GM19025 (cell line): ENCODE data around the gene SYMPK.
A peak's percentile ranks its signal among the peaks of the same experiment; 100 is the strongest.

Experiments
- ATAC-seq: cut with Tn5 transposase; IDR thresholded peaks from one replicate; pipeline ENCODE4 v1.9.1; 2021; ENCODE audit warnings: mild to moderate bottlenecking, low read depth, moderate library complexity; ENCODE audit not compliant: unreplicated experiment

SYMPK gene

DNA sequence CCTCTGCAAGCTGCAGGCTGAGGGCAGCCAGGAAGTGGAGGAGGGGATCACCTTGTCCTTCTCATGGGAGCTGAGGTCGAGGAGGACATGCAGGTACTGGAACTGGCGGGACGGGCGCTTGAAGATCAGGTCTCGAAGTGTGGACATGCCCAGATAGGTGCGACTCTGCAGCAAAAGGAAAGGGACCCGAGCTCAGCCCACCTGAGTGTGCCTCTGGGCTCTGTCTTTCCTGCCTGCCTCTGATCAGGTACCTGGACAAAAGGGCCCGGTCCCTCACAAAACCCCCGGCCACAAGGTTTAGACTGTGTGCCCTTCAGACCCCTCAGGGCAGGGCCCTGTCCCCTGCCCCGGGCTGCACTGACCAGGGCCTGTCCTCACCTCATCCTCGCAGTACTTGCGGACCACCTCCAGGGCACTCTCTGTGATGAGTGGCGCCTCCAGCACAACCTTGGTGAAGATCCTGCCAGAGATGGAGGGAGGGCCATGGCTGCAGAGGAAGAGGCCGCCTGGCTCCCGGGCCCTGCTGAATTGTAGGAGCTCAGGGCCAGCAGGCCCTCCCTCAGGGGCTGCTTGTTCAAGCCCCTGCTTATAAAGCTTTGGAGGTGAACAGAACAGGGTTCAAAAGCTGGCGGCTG is 35.4 kb downstream of the SYMPK start:
- ATAC-seq: no peak

DNA sequence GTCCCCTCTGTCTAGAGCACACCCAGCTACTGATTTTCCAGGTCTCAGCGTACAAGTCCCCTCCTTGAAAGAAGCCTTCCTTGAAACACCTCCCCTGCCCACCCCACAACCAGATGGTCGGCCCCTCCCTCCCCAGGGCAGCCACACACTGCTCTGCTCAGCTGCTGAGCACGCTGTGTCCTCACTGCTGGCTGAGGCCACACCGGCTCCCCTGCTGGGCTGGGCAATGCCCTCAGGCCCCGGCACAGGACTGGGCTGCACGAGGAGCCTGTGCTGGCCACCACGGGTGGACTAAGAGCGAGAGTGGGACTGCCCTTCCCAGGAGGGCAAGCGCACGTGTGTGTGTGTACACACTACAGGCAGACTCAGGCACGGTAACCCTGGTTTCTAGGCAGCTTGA is 36.0 kb downstream of the SYMPK start:
- ATAC-seq: no peak

DNA sequence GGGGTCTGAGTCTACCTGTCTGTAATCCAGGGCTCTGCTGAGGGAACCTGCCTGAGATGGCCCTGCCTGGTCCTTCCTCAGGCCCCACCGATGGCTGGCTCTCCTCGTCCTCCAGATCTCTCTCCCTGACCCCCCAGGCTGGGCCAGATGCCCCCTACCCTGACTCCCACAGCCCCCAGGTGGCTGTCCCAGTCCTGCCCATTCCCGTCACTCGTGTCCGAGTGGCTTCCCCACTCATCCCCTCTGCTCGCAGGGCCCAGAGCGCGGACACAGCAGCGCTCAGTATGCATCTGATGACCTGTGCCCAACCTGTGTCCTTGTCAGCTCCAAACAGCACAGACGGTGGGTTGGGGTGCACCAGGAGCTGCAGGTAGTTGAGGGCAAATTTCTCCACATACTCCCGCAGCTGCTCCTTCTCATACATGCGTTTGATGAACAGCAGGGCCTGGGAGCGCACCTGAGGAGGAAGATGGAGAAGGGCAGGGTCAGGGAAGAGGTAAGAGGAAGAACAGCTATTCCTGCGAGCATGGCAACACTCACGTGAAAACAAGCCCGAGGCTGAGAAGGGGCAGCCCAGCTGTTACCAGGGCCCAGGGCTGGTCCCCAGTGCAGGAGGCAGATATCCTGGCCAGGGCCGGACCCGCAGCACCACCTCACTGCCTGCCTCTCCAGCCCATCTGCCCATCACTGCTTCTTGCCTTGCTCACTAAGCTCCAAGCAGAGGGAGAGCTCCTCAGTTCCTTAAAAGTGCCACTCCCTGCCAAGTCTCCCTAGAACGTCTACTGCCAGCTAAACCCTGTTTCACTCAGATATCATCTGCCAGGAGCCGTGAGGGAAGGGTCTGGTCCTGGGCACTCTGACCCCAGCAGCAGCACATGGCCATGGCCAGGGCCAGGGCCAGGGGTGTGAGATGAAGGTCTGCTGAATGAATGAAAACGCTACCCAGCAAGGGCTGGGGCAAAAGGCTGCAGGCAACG is 36.7 kb downstream of the SYMPK start:
- no peak for ATAC-seq

DNA sequence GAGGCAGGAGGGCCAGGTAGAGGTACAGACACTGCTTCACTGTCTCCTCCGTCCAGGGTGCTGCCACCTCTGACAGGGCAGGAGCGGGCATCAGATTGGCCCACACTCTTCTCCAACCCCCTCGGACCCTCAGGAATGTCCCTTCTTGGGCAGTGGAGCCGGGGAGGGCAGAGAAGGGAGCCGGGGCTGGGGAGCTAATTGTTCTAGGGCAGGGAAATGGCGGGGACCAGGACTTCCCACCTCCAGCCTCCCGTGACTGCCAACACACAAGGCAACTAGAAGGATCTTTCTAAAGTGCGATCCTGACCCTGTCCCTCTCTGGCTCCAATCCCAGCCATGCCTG is 37.7 kb downstream of the SYMPK start:
- no peak for ATAC-seq

DNA sequence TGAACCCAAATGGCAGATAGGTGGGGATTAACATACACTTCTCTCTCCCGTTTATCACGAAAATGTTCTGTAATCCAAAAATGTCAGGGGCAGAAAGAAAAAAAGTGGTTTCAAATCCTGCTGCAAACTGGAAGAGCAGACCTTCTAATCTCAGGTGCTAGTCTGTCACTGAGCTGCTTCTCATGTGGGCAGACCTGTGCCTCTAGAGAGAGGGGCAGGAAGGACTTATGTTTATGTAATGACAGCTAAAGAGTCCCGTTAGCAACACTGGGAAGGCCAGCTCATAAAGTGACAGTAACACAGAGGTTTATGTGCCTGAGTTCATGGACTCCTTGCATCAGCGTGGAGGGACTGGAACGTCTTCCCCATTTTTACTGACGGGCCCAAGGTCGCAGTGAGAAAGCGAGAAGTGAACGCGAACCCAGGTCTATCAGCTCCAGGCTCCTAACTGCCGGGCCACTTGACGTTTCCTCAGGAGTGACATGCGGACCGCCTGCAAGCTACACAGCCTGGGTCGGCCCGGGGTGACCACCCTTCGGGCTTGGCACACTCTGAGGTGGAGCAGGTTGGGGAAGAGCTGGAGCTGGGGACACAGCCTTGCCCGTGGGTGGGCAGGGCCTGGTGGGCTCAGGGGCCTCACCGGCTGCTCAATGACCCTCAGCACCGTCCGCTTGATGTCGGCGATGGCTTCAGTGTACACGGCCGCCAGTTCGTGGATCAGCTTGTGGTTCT is 38.2 kb downstream of the SYMPK start:
- ATAC-seq: no peak

DNA sequence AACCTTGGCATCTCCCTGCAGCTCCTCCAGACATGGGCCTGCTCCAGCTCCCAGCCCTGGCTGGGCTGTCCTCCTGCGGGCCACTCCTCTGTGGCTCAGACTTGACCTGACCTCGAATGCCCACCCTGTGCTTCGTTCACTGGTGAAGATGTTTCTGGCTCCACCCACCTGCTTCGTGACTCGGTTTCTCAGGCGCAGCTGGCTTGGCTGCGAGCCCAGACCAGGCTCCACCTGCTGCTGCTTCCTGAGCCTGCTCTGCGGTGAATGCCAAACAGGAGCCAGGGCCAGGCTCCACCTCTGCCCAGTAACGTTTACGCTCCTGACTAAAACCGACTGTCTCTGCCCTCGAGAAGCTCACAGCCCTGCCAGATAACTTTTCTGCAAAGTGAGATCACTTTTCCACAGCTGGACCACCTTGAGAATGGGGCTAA is 38.9 kb downstream of the SYMPK start:
- no peak for ATAC-seq

DNA sequence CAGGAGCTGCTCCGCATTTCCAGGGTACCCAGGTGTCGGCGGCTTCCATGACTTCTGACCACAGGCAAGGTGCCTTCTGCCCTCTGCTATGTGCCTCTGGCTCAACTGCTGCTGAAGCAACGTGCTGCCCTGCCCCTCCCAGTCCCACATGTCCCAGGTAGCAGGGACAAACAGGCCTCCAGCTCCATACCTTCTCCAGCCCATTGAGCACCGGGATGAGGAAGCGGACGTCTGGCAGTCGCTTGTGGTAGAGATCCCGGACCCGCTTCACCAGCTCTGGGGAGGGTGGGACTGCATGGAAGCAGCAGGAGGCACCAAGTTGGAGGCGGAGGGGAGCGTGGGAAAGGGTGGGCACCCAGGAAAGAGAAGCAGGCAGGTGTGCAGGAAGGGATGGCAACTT is 39.8 kb downstream of the SYMPK start:
- ATAC-seq: no peak

DNA sequence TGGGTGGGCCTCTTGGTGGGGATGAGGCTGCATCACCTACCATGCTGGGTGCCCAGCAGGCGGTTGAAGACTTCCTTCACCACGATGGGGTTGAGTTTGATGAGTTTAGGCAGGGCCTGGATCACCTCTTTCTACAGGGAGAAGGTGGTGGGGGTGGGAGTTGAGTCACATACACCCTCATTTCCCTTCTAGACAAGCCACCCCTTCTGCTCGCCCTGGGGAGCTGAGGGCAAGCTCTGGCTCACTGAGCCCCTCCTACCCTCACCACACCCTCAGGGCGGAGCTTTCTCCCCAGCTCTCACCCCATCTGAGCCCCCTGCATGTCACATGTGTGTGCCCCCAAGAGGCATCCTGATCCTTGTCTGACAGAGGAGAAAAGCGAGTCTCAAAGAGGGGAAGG is 40.2 kb downstream of the SYMPK start:
- ATAC-seq: no peak

DNA sequence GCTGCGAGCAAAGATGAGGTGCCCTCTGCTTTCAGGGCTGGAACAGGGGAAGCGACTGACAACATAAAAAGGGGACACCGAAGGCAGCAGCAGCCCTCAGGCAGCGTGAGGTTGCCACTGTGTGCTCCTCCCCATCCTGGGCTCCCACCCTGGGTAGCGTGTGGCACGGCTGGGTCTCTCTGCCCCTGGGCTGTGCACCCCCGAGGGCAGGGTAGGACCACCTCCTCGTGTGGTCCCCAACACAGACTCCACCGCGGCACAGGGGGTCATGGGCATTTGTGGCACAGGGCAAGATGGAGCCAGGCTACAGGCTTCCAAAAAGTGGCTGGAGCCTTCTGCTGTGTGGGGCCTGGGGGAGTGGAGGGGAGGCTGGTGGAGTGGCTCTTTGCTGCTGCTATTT is 41.4 kb downstream of the SYMPK start:
- ATAC-seq: no peak

DNA sequence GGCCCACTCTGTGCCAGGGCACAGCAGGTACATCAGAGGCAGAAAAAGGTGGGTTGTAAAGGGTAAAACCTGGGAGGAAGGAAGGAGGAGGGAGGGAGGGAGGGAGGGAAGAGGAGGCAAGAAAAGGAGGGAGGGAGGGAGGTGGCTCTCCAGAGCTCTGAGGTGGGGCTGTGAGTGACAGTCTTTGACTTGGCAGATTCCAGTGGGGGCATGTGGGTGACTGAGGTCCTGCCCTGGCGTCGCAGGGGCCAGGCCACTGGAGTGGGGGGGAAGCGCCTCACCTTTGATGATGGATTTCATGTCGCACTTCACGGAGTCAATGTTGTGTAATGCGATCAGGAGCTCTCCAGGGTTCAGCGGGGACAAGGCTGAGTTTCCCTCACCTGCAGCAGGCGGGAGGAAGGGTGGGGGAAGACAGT is 41.8 kb downstream of the SYMPK start:
- no peak for ATAC-seq

DNA sequence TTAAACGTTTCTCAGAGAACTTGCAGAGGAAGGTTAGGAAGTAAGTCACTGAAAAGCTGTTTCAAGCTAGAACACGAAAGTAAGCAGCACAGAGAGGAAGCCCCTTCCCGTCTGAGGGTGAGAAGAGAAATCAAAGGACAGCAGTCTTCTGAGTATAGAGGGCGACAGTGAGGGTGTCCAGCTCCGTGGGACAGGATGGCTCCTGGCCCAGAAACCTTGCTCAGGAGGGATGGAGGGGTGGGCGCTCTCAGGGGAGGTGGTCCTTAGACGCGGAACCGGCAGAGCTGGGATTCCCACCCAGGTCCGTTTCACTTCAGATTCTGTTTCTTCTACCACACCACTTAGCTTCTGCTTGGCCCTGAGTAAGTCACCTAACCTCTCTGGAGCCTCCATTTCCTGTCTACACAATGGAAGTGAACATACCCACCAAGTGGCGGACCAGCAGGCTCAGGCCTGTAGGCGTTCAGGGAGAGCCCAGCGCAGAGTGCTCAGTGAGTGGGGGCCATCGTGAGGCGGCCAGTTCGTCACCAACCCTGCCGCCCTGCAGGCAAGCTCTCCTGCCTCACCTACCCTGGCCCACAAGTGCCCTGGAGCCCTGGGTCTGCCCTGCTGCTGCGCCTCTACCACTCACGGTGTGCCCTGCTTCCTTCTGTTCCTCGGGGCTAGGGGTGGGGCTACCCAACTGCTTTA is 42.4 kb downstream of the SYMPK start:
- no peak for ATAC-seq

DNA sequence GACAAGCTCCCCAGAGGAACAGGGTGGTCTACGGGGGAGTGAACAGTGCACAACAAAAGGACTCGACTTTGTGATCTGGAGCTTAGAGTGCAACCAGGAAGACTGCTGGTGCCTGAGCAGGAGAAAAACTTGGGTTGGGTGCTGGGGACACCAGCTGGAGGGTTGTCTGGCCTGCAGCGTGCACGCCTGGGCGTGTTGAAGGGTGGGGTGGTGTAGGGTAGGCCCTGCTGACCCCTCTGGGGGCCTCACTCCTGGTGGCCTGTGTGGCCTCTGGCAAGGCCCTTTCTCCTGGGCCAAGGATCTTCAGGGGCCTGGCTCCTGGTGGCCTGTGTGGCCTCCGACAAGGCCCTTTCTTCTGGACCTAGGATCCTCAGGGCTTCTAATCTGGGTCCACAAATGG is 43.2 kb downstream of the SYMPK start:
- no peak for ATAC-seq

DNA sequence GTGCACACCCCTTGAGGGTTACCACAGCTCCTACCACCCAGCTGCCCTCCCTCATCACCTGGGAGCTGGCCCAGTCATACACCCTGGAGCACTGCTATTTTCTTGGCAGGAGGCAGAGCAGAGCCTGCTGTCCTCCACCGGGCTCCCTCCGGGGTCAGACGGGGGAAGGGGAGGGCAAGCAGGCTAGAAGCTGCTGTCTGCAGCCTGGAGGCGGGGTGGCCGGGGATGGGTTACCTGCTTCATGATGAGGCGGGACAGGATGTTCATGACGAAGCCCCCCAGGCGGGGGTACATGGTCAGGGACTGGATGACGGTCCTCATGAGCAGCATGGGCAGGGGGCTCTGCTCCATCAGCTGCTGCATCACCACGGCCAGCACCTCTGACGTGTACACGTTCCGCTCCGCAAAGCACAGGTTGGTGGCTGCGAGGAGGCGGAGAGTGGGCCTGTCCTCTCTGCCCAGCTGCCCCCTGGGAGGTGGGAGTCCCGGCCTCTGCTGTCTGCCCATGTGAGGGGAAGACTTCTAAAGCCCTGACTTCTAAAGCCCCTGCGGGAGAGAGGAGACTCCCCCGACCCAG is 45.1 kb downstream of the SYMPK start:
- no peak for ATAC-seq

DNA sequence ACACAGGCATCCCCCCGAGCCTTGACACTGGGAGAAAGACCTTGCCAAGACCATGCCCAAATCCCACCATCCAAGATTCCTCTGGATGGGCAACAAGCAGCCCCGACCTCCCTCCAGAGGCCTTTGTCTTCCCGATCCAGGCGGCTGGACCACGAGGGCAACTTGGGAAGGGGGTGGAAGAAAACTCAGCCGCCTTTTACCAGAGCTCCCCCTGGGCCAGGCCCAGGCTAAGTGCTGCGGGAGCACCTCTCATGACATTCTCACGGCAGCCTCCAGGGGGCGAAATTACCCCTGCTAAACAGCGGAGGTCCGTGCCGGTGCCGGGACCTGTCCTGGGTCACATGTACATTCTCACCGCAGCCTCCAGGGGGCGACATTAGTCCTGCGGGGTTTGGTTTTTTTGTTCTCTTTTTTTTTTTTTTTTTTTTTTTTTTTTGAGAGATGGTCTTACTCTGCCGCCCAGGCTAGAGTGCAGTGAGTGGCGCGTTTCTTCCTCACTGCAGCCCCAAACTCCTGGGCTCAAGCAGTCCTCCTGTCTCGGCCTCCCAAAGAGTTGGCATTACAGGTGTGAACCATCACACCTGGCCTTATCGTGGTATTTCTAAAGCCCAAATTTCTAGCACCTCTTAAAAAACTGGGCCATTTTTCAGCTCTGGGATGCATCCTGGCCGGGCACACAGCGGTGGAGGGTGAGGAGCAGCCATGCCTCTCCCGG is 45.8 kb downstream of the SYMPK start:
- ATAC-seq: peak; percentile 71

DNA sequence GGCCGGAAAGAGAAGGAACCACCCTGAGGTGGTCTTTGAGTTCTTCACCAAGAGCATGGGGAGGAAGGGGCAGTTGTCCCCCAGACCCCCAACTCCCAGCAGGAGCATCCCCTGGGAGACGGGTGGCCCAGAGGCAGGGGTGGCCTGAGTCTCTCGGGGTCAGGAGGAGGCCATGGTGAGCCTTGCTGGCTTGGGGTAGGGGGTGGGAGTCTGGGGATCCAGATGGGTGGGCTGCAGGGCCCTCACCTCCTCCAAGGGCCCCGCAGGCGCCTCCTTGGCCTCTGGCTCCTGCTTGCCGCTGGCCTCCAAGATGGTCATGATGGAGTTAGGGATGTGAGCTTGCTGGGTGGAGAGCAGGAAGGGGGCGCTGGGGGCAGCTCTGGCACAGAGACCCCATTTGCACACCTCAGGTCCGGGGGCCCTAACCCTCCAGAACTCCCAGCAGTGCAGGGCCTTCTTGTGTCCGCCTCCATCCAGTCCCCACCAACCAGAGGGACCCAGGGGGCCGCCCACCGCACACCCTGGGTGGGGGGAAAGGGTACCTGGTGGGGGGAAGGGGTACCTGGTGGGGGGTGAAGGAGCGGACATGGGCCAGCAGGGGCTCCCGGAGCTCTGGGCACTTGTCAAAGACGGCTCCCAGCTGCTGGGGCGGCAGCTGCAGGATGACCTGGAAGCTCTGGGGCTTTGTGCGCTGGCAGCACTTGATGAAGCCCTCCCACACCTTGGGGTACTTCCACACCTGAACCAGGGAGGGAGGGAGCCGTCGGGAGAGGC is 46.5 kb downstream of the SYMPK start:
- ATAC-seq: no peak

DNA sequence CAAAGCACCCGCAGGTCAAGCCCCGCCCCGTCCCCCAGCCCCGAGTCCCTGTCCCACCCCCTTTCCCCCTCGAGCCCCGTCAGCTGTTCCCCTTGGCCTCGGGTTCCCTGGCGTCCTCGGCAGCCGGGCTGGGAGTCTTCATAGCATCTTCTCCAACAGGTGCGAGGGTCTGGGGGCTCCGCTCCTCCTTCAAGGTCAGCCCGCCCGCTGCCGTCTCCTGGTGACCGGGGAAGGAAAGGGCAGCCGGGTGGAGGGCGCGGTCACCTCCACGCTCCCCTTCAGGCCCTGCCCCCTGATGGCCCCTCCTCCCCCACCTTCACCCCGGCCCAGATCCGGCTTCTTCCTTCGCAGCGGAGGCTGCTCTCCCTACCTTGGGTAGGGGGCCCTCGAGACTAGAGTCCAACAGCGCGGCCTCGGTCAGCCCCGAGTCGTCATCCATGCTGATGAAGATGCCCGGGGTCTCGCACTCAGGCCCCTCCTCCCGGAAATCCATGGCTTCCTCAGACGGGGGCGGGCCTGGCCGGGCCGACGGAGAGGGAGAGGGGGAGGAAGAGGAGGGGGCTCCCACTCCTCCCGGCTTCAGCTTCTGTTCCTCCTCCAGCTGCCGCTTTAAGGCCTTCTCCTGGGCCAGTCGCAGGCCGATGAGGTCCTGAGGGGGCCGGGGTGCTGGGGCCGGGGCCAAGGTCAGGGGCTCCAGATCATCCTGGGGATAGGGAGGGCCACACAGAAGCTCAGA is 47.3 kb downstream of the SYMPK start:
- no peak for ATAC-seq

DNA sequence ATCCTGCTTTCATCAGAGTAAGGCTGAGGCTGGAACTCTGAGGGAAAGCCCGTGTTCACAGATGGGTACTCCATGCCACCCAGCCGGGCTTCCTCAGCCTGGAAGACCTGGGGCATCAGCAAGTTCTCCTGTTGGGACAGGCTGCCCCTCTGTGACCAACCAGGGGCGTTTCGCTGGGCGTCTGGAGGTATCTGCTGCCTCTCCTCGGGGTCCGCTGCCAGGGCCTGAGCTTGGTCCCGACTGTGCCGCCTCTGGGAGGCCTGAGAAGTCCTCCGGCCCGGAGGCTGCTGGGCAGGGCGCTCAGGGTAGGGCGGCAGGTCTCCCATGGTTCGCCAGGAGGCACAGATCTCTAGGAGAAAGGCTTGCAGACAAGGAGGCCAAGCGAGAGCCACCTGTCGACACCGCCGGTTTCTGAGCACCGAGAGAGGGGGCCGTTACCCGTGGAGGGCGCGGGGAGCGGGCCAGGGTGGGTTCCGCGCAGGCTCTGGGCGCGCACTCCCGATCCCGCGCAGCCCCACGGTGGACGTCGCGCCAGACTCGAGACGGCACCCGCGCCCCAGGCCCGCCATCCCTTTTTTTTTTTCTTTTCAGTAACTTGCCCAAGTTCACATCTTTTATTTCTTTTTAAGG is 48.0 kb downstream of the SYMPK start, which contains the start of gene RSPH6A:
RSPH6A (minus strand) TSS at position 458 of the 630 bp plus-strand sequence; CDS start at position 326, 132 bp downstream.
- no peak for ATAC-seq
